ENCODE data around the gene COL6A1.

GRCh38 chr21:46045154-46045553, 63.6 kb downstream of the COL6A1 start:
- TF ChIP-seq CTCF (conservative IDR thresholded peaks at IDR 0.05; ENCODE audit: low read depth, low read length) (no peak), EZH2 (IDR thresholded peaks at IDR 0.05; ENCODE audit: borderline replicate concordance, low read depth, low read length, poor library complexity, severe bottlenecking) (no peak)
